Ovary (tissue), 3 donors: ENCODE data around the gene PTPRN2.

Experiments used
- POLR2A ChIP-seq: fragments of 450-650 bp; IDR thresholded peaks from one replicate; pipeline ENCODE4 v1.6.1; 2017; ENCODE audit warnings: antibody characterized with exemption, mild to moderate bottlenecking, moderate library complexity
- TF ChIP-seq, protein P1 (sequence below), 3 donors: fragments of 450-650 bp in 2 of 3; fragments of 200-600 bp in 1 of 3; IDR thresholded peaks; one replicate each; pipeline versions ENCODE4 v1.5.1 to v1.8.0; 2016 to 2022; ENCODE audit warnings: antibody characterized with exemption in 3 of 3, mild to moderate bottlenecking in 1 of 3
- donor health status: DM: no; HTN: no; CAD: no.

DNA sequence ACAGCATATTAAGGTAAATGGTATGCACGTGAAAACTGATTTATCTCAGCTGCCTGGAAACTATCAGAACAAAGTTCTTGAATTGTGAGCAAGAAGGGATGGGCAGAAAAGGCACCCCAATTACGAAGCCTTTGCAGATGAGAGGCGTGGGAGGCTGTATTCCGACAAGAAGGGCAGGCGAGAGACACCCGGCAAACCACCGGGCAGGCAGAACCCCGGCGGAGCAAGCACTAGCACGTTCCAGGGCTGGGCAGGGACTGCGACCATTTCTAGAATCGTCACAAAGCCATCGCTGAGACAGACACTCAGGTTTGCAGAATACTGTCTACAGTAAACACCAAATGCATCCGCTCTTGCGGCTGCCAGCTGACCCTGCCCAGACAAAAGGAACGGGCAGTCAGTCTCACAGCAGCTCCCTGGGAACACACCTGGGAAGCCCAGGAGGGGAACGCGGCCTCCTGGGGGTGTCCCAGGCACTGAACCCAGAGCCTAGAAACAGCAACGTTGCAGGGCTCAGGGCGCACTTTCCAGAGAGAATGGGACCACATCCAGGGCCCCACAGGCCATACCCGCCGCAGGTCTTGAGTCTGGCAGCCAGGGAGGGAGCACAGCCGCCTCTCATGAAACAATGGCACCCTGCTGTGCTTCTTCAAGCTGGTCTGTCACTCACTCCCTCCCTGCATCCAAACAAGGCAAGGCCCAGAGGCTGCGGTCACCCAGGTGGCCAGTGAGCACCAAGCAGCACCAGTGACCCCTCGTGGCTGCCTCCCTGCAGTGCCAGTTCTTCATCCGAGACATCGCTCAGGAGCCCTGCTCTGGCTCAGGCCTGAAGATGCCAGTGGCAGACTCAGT, 261.9 kb downstream of the PTPRN2 start:
- TF ChIP-seq, protein P1, sequence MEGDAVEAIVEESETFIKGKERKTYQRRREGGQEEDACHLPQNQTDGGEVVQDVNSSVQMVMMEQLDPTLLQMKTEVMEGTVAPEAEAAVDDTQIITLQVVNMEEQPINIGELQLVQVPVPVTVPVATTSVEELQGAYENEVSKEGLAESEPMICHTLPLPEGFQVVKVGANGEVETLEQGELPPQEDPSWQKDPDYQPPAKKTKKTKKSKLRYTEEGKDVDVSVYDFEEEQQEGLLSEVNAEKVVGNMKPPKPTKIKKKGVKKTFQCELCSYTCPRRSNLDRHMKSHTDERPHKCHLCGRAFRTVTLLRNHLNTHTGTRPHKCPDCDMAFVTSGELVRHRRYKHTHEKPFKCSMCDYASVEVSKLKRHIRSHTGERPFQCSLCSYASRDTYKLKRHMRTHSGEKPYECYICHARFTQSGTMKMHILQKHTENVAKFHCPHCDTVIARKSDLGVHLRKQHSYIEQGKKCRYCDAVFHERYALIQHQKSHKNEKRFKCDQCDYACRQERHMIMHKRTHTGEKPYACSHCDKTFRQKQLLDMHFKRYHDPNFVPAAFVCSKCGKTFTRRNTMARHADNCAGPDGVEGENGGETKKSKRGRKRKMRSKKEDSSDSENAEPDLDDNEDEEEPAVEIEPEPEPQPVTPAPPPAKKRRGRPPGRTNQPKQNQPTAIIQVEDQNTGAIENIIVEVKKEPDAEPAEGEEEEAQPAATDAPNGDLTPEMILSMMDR (IDR thresholded peaks at IDR 0.05) = no peak
- TF ChIP-seq POLR2A = no peak
